Epithelial cell of proximal tubule (primary cell): ENCODE data around the gene NPAS3. TPM values are rescaled to one million over a fixed set of nuclear protein-coding genes. Genes with fewer than 3 reads are reported as not detected.

Experiments used
- DNase-seq: peaks from one replicate; pipeline ENCODE4 v3.0.0-alpha.2; 2011; ENCODE audit warnings: low read depth
- H3K4me3 ChIP-seq: 2 replicates; pipeline ENCODE4 v1.5.1; 2011; ENCODE audit warnings: low read depth, mild to moderate bottlenecking, low read length
- CTCF ChIP-seq: conservative IDR thresholded peaks from 2 replicates; pipeline ENCODE4 v1.5.1; 2012; ENCODE audit warnings: low read depth, mild to moderate bottlenecking, low read length
- total RNA-seq: library from RNA; depleted of rRNA; stranded (reverse); fragments of >200 nt; gene quantifications from 2 replicates; pipeline ENCODE4 v1.2.3, GENCODE V29; 2015

NPAS3 gene
- total RNA-seq, 1 donor from 2014 or later: 0.35 TPM

DNA sequence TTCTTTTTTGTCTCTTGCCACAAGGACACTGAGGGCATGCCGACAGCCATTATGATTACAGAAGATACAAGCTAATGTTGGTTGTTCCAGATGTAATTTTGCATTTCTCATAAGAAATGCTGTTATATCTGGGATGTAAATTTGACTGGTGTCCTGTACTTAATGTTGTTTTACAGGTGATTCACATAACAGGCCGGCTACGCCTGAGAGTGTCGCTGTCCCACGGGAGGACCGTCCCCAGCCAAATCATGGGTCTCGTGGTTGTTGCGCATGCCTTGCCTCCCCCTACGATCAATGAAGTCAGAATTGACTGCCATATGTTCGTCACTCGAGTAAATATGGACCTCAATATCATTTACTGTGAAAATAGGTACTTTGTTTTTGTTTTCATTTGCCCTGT, 835.5 kb downstream of the NPAS3 start:
- H3K4me3 ChIP-seq: no peak overlapping the region
- DNase-seq: no peak
- TF ChIP-seq CTCF: no peak

- no peak for DNase-seq
- H3K4me3 ChIP-seq: no peak overlapping the region
- TF ChIP-seq CTCF: no peak
These were observed 836.2 kb downstream of the NPAS3 start for GRCh38 chr14:33774723-33775470.

DNA sequence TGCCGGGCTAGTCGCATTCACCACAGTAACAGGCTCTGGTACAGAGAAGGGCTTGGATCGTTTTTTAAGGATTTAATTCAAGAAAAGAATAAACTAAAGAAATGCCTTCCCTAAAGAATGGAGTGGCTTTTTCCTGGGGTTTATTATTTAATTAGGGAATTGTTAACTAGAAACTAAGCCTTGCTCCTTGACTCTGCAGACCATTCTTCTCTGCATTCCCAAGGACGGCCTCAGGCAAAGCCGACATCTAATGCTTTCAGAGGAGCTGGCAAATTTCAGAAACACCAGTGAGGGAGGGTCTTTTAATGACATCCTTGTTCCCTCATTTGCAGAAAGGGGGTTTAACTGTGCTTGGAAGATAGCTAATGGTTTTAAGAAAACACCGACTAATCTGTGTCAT, 838.2 kb downstream of the NPAS3 start:
- TF ChIP-seq CTCF: no peak
- H3K4me3 ChIP-seq: no peak overlapping the region
- no peak for DNase-seq

- no peak for TF ChIP-seq CTCF
- no peak for DNase-seq
- H3K4me3 ChIP-seq: no peak overlapping the region
These were observed 839.0 kb downstream of the NPAS3 start for GRCh38 chr14:33777681-33778080.

GRCh38 chr14:33780035-33780434, 841.4 kb downstream of the NPAS3 start:
- no peak overlapping the region for H3K4me3 ChIP-seq
- no peak for DNase-seq
- TF ChIP-seq CTCF: no peak

- no peak for TF ChIP-seq CTCF
- no peak overlapping the region for H3K4me3 ChIP-seq
- no peak for DNase-seq
These were observed 842.6 kb downstream of the NPAS3 start for GRCh38 chr14:33781236-33781635.

GRCh38 chr14:33782923-33783322, 844.2 kb downstream of the NPAS3 start:
- no peak for TF ChIP-seq CTCF

More at GRCh38 chr14:33782923-33783322, 844.2 kb downstream of the NPAS3 start:
- no peak for DNase-seq
- H3K4me3 ChIP-seq: no peak overlapping the region
